Measurements from ENCODE around the gene CCER1.

CCER1 gene

GRCh38 chr12:90905691-90906370 lies 49.1 kb downstream of the CCER1 start:
- TF ChIP-seq CTCF (IDR thresholded peaks at IDR 0.05; ENCODE audit: insufficient read depth, low read depth, low read length, missing control alignments): no peak
- H3K4me3 ChIP-seq (ENCODE audit: low read length): no peak overlapping the region
- DNase-seq (ENCODE audit: low read depth): peak; percentile 87

- DNase-seq (ENCODE audit: low read depth): no peak
- TF ChIP-seq CTCF (IDR thresholded peaks at IDR 0.05; ENCODE audit: insufficient read depth, low read depth, low read length, missing control alignments): no peak
- H3K4me3 ChIP-seq (ENCODE audit: low read length): no peak overlapping the region
Measured at GRCh38 chr12:90902596-90902995, 52.4 kb downstream of the CCER1 start.

Measured in epithelial cell of esophagus (primary cell).